CD14-positive monocyte (primary cell): ENCODE data around the gene HERC4. TPM values are rescaled to one million over a fixed set of nuclear protein-coding genes. Genes with fewer than 3 reads are reported as not detected.

ENCODE experiments used
- DNase-seq, 3 donors: peaks; one replicate each; pipeline ENCODE4 v3.0.0-alpha.2; 2011 to 2022
- H2AFZ ChIP-seq: 2 replicates; pipeline ENCODE4 v1.6.0; 2012; ENCODE audit warnings: mild to moderate bottlenecking, low read depth, low read length, inconsistent platforms; ENCODE audit not compliant: insufficient read depth, poor library complexity, severe bottlenecking
- H3K27ac ChIP-seq, 2 donors: 1 replicate in 1 of 2; 2 replicates in 1 of 2; pipeline ENCODE4 v1.5.1; 2012 to 2013; ENCODE audit warnings: low read length in 2 of 2, control low read depth in 1 of 2, inconsistent platforms in 1 of 2, low read depth in 1 of 2, mild to moderate bottlenecking in 1 of 2
- H3K27me3 ChIP-seq, 2 donors: one replicate each; pipeline versions ENCODE4 v1.6.0 to v1.6.1; 2011 to 2013; ENCODE audit warnings: low read length in 2 of 2; ENCODE audit not compliant: control insufficient read depth in 2 of 2, insufficient read depth in 2 of 2
- H3K36me3 ChIP-seq, 2 donors: replicated peaks in 1 of 2; 1 replicate in 1 of 2; 2 replicates in 1 of 2; pipeline versions ENCODE4 v1.5.1 to v1.6.1; 2012 to 2013; ENCODE audit warnings: low read length in 2 of 2, control low read depth in 1 of 2, inconsistent platforms in 1 of 2, mild to moderate bottlenecking in 1 of 2; ENCODE audit not compliant: insufficient read depth in 2 of 2, control insufficient read depth in 1 of 2
- H3K4me1 ChIP-seq, 2 donors: 1 replicate in 1 of 2; 2 replicates in 1 of 2; pipeline versions ENCODE4 v1.5.1 to v1.6.1; 2012 to 2013; ENCODE audit warnings: low read length in 2 of 2, control low read depth in 1 of 2, inconsistent platforms in 1 of 2, mild to moderate bottlenecking in 1 of 2, moderate library complexity in 1 of 2; ENCODE audit not compliant: insufficient read depth in 2 of 2, control insufficient read depth in 1 of 2
- H3K4me2 ChIP-seq: replicated peaks from 2 replicates; pipeline ENCODE3; 2012; ENCODE audit warnings: low read length, moderate library complexity, mild to moderate bottlenecking; ENCODE audit not compliant: poor library complexity, severe bottlenecking; ENCODE audit errors: extremely low read depth
- H3K4me3 ChIP-seq, 3 experiments: fragments of 200-600 bp in 1 of 3; sonication (generic) in 1 of 3; replicated peaks in 1 of 3; 1 replicate in 2 of 3; 2 replicates in 1 of 3; pipeline ENCODE4 v1.5.1; 2011 to 2013; ENCODE audit warnings: low read length in 3 of 3, mild to moderate bottlenecking in 3 of 3, control low read depth in 2 of 3, low read depth in 2 of 3, inconsistent platforms in 1 of 3, moderate library complexity in 1 of 3
- H3K79me2 ChIP-seq: 2 replicates; pipeline ENCODE4 v1.6.0; 2012; ENCODE audit warnings: mild to moderate bottlenecking, control low read depth, inconsistent platforms, low read length, moderate library complexity; ENCODE audit not compliant: insufficient read depth
- H3K9ac ChIP-seq: 2 replicates; pipeline ENCODE4 v1.6.0; 2017; ENCODE audit warnings: low read length, mild to moderate bottlenecking; ENCODE audit not compliant: insufficient read depth, poor library complexity, severe bottlenecking
- H3K9me3 ChIP-seq, 2 donors: replicated peaks in 1 of 2; 1 replicate in 1 of 2; 2 replicates in 1 of 2; pipeline versions ENCODE4 v1.5.1 to v1.6.1; 2012 to 2013; ENCODE audit warnings: low read length in 2 of 2, control low read depth in 1 of 2; ENCODE audit not compliant: control insufficient read depth in 1 of 2, insufficient read depth in 1 of 2
- H4K20me1 ChIP-seq: 2 replicates; pipeline ENCODE4 v1.6.0; 2012; ENCODE audit warnings: mild to moderate bottlenecking, low read length, control low read depth, moderate library complexity; ENCODE audit not compliant: insufficient read depth
- H3K27ac Mint-ChIP-seq, 7 donors: one replicate each; pipeline ENCODE4 v1.8.0; 2020; ENCODE audit warnings: mild to moderate bottlenecking in 7 of 7, mixed read lengths in 7 of 7, moderate library complexity in 6 of 7, inconsistent platforms in 2 of 7
- H3K27me3 Mint-ChIP-seq, 3 donors: one replicate each; pipeline ENCODE4 v1.8.0; 2021 to 2022; ENCODE audit warnings: low read depth in 3 of 3, mild to moderate bottlenecking in 3 of 3, mixed read lengths in 3 of 3, moderate library complexity in 3 of 3, inconsistent platforms in 1 of 3
- H3K36me3 Mint-ChIP-seq, 2 donors: one replicate each; pipeline ENCODE4 v1.8.0; 2020; ENCODE audit warnings: mixed read lengths in 2 of 2, inconsistent platforms in 1 of 2, mild to moderate bottlenecking in 1 of 2
- H3K4me1 Mint-ChIP-seq: one replicate; pipeline ENCODE4 v1.8.0; 2020; ENCODE audit warnings: mild to moderate bottlenecking, mixed read lengths
- H3K4me3 Mint-ChIP-seq, 2 donors: one replicate each; pipeline ENCODE4 v1.8.0; 2020; ENCODE audit warnings: mild to moderate bottlenecking in 2 of 2, mixed read lengths in 2 of 2, moderate library complexity in 1 of 2
- H3K9me3 Mint-ChIP-seq, 7 donors: one replicate each; pipeline ENCODE4 v1.8.0; 2020 to 2022; ENCODE audit warnings: mixed read lengths in 7 of 7, mild to moderate bottlenecking in 6 of 7, moderate library complexity in 6 of 7, inconsistent platforms in 2 of 7
- CTCF ChIP-seq: fragments of 200-600 bp; IDR thresholded peaks from one replicate; pipeline ENCODE4 v1.8.0; 2022; ENCODE audit warnings: antibody characterized with exemption, mild to moderate bottlenecking
- WGBS: methylation state at CpG from one replicate; pipeline ENCODE4 v1.1.5; 2013; ENCODE audit warnings: missing lambda C conversion rate; ENCODE audit not compliant: insufficient coverage; 5-methylcytosine and 5-hydroxymethylcytosine counted together
- intact Hi-C, 2 donors: fragments of 100-400 bp; cut with micrococcal nuclease; formaldehyde crosslinking; loops; one replicate each; pipeline versions ENCODE4 v1.15.0 to v1.15.1; 2023
- polyA plus RNA-seq, 3 donors: library from polyadenylated mRNA; depleted of rRNA in 1 of 3; unstranded in 2 of 3; stranded (reverse) in 1 of 3; fragments of 300-500 nt in 2 of 3; fragments of >200 nt in 1 of 3; fragmentation: Illumina TruSeq in 2 of 3; gene quantifications; 1 replicate in 2 of 3; 2 replicates in 1 of 3; pipeline ENCODE4 v1.2.3, GENCODE V29; 2012 to 2021

The HERC4 gene
- polyA plus RNA-seq, 3 donors: 10.7 to 17.5 (median 14.3) TPM

- Histone ChIP-seq H3K4me3 (no peak overlapping the region), H3K27me3 (no peaks in the 10 kb centered on the region), H3K9me3 (peaks cover 5% of the 10 kb centered on the region in 2 donors), H3K4me2 (no peak overlapping the region), H3K36me3 (peaks cover 45 to 98% of the 10 kb centered on the region in 2 donors), H3K27ac (peak overlapping the region in 1 of 2 donors; percentile 14), H4K20me1 (no peaks in the 10 kb centered on the region), H3K9ac (no peak overlapping the region), H3K79me2 (no peaks in the 10 kb centered on the region), H2AFZ (no peak overlapping the region), H3K4me1 (no peaks in the 10 kb centered on the region)
- H3K27ac Mint-ChIP-seq: peak overlapping the region in 1 of 7 donors; percentile 37
- WGBS: 100% methylated on average over 2 of the region's 3 CpGs
- H3K4me1 Mint-ChIP-seq: no peaks in the 10 kb centered on the region
- H3K4me3 Mint-ChIP-seq: no peak overlapping the region
- peaks cover 0 to 15% (median 9%) of the 10 kb centered on the region in 7 donors for H3K9me3 Mint-ChIP-seq
- intact Hi-C loops: no loop called here
- peaks cover 68 to 86% of the 10 kb centered on the region in 2 donors for H3K36me3 Mint-ChIP-seq
- no peak for TF ChIP-seq CTCF
- no peak for DNase-seq
- H3K27me3 Mint-ChIP-seq: no peaks in the 10 kb centered on the region
Observed at GRCh38 chr10:67976292-67977245, 98.5 kb downstream of the HERC4 start.

- no peak overlapping the region for H3K27ac ChIP-seq
- DNase-seq: no peak
- peaks cover 65 to 82% of the 10 kb centered on the region in 2 donors for H3K36me3 Mint-ChIP-seq
- no peak overlapping the region for H2AFZ ChIP-seq
- no peak overlapping the region for H3K4me3 ChIP-seq
- H3K36me3 ChIP-seq: peaks cover 46 to 97% of the 10 kb centered on the region in 2 donors
- no peak for TF ChIP-seq CTCF
- H3K79me2 ChIP-seq: no peaks in the 10 kb centered on the region
- no peak overlapping the region for H3K9ac ChIP-seq
- no peaks in the 10 kb centered on the region for H4K20me1 ChIP-seq
- peaks cover 5 to 8% of the 10 kb centered on the region in 2 donors for H3K9me3 ChIP-seq
- no peaks in the 10 kb centered on the region for H3K27me3 Mint-ChIP-seq
- H3K4me3 Mint-ChIP-seq: no peak overlapping the region
- no peaks in the 10 kb centered on the region for H3K4me1 ChIP-seq
- no peaks in the 10 kb centered on the region for H3K27me3 ChIP-seq
- intact Hi-C loops: no loop called here
- no CpG with 5 or more reads among the region's 1 CpG for WGBS
- H3K27ac Mint-ChIP-seq: no peak overlapping the region
- no peaks in the 10 kb centered on the region for H3K4me1 Mint-ChIP-seq
- H3K4me2 ChIP-seq: no peak overlapping the region
- H3K9me3 Mint-ChIP-seq: peaks cover 0 to 18% (median 12%) of the 10 kb centered on the region in 7 donors
Observed at GRCh38 chr10:67975871-67976270, 99.2 kb downstream of the HERC4 start.
